ENCODE results near the gene ASNSD1. TPM values are rescaled to one million over a fixed set of nuclear protein-coding genes. Genes with fewer than 3 reads are reported as not detected.
"Not testable (repeated sequence)": the region's sequence is repeated elsewhere in the genome, so short reads cannot be mapped to it uniquely, and the experiment has no call there.

Gene ASNSD1
- total RNA-seq, 4 donors from 2014 or later: 40.3 to 76.1 (median 52.9) TPM

- no peaks in the 10 kb centered on the region for H3K36me3 ChIP-seq
- TF ChIP-seq, protein P1, sequence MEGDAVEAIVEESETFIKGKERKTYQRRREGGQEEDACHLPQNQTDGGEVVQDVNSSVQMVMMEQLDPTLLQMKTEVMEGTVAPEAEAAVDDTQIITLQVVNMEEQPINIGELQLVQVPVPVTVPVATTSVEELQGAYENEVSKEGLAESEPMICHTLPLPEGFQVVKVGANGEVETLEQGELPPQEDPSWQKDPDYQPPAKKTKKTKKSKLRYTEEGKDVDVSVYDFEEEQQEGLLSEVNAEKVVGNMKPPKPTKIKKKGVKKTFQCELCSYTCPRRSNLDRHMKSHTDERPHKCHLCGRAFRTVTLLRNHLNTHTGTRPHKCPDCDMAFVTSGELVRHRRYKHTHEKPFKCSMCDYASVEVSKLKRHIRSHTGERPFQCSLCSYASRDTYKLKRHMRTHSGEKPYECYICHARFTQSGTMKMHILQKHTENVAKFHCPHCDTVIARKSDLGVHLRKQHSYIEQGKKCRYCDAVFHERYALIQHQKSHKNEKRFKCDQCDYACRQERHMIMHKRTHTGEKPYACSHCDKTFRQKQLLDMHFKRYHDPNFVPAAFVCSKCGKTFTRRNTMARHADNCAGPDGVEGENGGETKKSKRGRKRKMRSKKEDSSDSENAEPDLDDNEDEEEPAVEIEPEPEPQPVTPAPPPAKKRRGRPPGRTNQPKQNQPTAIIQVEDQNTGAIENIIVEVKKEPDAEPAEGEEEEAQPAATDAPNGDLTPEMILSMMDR (IDR thresholded peaks at IDR 0.05): no peak
- no peak for TF ChIP-seq POLR2A (IDR thresholded peaks at IDR 0.05)
- TF ChIP-seq POLR2AphosphoS5 (IDR thresholded peaks at IDR 0.05): no peak
- TF ChIP-seq EP300 (IDR thresholded peaks at IDR 0.05): no peak
Observed at GRCh38 chr2:189641590-189641989, 19.7 kb upstream of the ASNSD1 start.

DNA sequence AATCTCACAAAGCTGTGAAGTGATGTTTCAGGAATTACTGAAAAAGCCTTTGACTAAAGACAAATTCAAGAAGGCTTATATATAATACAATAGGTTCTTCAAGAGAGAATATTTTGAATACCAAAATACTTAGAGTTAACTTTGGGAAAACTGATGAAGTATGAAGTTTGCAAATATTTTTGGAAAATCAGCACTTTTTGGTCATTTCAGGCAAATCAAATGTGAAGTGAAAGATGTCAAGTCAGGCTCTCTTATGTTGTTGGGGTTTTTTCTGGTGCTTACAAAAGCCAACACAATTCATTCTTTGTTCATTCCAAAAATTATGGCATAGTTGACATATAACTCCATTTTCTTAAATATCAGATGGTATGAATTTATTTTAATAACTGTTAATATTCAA lies 14.7 kb upstream of the ASNSD1 start:
- H3K9me3 ChIP-seq: no peaks in the 10 kb centered on the region
- no peak overlapping the region for H3K27ac ChIP-seq
- no peaks in the 10 kb centered on the region for H3K27me3 ChIP-seq
- ATAC-seq: no peak
- TF ChIP-seq POLR2AphosphoS5 (IDR thresholded peaks at IDR 0.05): no peak
- TF ChIP-seq POLR2A (IDR thresholded peaks at IDR 0.05): no peak
- TF ChIP-seq EP300 (IDR thresholded peaks at IDR 0.05): no peak
- TF ChIP-seq, protein P1 (IDR thresholded peaks at IDR 0.05): no peak
- H3K4me3 ChIP-seq: no peak overlapping the region
- H3K4me1 ChIP-seq: no peaks in the 10 kb centered on the region
- no peaks in the 10 kb centered on the region for H3K36me3 ChIP-seq

More at GRCh38 chr2:189641590-189641989, 19.7 kb upstream of the ASNSD1 start:
- no peak overlapping the region for H3K4me3 ChIP-seq
- H3K4me1 ChIP-seq: no peaks in the 10 kb centered on the region
- WGBS, 2 donors (ENCODE audit: low coverage in 1 of 2): 74 to 79% methylated on average over 2 of the region's 2 CpGs
- ATAC-seq: no peak
- H3K27me3 ChIP-seq: no peaks in the 10 kb centered on the region
- H3K9me3 ChIP-seq: no peaks in the 10 kb centered on the region
- no peak overlapping the region for H3K27ac ChIP-seq

DNA sequence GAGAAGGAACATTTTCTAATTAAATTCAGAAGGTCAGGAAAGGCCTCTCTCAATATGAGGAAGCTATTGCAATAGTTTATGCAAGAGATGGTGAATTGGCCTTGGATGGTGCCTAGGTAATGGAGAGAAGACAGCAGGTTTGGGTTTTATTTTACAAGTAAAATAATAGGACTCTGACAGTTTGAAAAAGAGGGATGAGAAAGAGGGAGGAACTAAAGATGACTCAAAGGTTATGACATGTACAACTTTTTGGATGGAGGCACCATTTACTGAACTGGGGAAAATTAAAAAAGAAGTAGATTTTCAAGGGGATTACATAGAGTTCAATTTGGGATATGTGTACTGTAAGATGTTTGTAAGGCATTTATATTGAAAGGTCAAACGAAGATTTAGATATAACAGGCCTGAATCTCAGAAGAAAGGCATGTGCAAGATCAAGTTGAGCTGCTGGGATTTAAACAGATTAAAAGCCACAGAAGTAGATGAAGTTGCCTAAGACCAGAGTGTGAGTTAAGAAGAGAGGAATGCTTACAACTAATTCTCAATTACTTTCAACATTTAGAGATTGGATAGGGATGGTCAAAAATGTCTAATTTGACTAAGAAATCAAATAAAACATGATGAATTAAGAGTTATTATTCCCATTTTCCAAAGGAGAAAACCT lies 12.3 kb upstream of the ASNSD1 start:
- no peak for ATAC-seq
- Histone ChIP-seq H3K9me3 (no peaks in the 10 kb centered on the region), H3K4me3 (no peak overlapping the region), H3K4me1 (no peaks in the 10 kb centered on the region), H3K27me3 (no peaks in the 10 kb centered on the region), H3K36me3 (no peaks in the 10 kb centered on the region), H3K27ac (no peak overlapping the region)
- TF ChIP-seq EP300 (IDR thresholded peaks at IDR 0.05): no peak
- TF ChIP-seq POLR2A (IDR thresholded peaks at IDR 0.05): no peak
- TF ChIP-seq POLR2AphosphoS5 (IDR thresholded peaks at IDR 0.05): no peak
- TF ChIP-seq, protein P1 (IDR thresholded peaks at IDR 0.05): no peak
- WGBS, 2 donors (ENCODE audit: low coverage in 1 of 2): 78% methylated on average over 1 of the region's 1 CpG; no CpG with 5 or more reads in 1 of the 2 donors

- ATAC-seq: no peak
- TF ChIP-seq EP300 (IDR thresholded peaks at IDR 0.05) (no peak), POLR2A (IDR thresholded peaks at IDR 0.05) (no peak), POLR2AphosphoS5 (IDR thresholded peaks at IDR 0.05) (no peak)
- TF ChIP-seq, protein P1 (IDR thresholded peaks at IDR 0.05): no peak
- no peak overlapping the region for H3K4me3 ChIP-seq
Observed at GRCh38 chr2:189651284-189651683, 10.0 kb upstream of the ASNSD1 start.

GRCh38 chr2:189653464-189653863 lies 7.8 kb upstream of the ASNSD1 start:
- H3K27ac ChIP-seq, H3K4me3 ChIP-seq, ATAC-seq: not testable (repeated sequence)

More at GRCh38 chr2:189651284-189651683, 10.0 kb upstream of the ASNSD1 start:
- no peak overlapping the region for H3K27ac ChIP-seq
- no peaks in the 10 kb centered on the region for H3K9me3 ChIP-seq
- no peaks in the 10 kb centered on the region for H3K4me1 ChIP-seq
- no peaks in the 10 kb centered on the region for H3K36me3 ChIP-seq
- no peaks in the 10 kb centered on the region for H3K27me3 ChIP-seq

More at GRCh38 chr2:189653464-189653863, 7.8 kb upstream of the ASNSD1 start:
- not testable (repeated sequence) for H3K36me3 ChIP-seq, H3K9me3 ChIP-seq, H3K27me3 ChIP-seq, H3K4me1 ChIP-seq
- WGBS, 2 donors (ENCODE audit: low coverage in 1 of 2): no CpG with 5 or more reads among the region's 29 CpGs

Data from gastroesophageal sphincter (tissue), 4 donors.